AG09319 (cell line): ENCODE data around the gene ZNF687.

Experiments
- DNase-seq: peaks from one replicate; pipeline ENCODE4 v3.0.0-alpha.2; 2010; ENCODE audit warnings: low read depth; ENCODE audit errors: extremely low read depth
- TF ChIP-seq, protein P1 (sequence below): IDR thresholded peaks from 2 replicates; pipeline ENCODE4 v1.5.1; 2011; ENCODE audit warnings: low read depth, mild to moderate bottlenecking, inconsistent platforms, low read length, moderate library complexity

The ZNF687 gene

DNA sequence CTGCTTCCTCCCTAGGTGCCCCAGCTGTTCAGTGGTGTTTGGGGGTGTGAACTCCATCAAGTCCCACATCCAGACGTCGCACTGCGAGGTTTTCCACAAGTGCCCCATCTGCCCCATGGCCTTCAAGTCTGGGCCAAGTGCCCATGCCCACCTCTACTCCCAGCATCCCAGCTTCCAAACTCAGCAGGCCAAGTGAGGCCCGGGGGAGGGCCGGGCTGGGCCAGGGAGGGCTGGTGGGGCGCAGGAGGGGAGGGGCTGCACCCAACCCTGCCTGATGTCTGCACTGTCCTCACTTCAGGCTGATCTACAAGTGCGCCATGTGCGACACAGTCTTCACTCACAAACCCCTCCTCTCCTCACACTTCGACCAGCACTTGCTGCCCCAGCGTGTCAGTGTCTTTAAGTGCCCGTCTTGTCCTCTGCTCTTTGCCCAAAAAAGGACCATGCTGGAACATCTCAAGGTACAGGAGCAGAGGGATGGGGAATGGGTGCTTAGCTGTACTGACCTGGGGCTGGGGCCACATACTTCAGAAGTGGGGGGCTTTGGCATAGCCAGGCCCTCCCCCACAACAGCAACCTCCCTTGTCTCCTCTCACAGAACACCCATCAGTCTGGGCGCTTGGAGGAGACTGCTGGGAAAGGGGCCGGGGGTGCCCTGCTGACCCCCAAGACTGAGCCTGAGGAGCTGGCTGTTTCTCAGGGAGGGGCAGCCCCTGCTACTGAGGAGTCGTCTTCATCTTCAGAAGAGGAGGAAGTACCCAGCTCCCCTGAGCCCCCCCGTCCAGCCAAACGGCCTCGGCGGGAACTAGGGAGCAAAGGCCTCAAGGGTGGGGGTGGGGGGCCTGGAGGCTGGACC is 7.2 kb downstream of the ZNF687 start:
- DNase-seq, result no peak
- TF ChIP-seq, protein P1, sequence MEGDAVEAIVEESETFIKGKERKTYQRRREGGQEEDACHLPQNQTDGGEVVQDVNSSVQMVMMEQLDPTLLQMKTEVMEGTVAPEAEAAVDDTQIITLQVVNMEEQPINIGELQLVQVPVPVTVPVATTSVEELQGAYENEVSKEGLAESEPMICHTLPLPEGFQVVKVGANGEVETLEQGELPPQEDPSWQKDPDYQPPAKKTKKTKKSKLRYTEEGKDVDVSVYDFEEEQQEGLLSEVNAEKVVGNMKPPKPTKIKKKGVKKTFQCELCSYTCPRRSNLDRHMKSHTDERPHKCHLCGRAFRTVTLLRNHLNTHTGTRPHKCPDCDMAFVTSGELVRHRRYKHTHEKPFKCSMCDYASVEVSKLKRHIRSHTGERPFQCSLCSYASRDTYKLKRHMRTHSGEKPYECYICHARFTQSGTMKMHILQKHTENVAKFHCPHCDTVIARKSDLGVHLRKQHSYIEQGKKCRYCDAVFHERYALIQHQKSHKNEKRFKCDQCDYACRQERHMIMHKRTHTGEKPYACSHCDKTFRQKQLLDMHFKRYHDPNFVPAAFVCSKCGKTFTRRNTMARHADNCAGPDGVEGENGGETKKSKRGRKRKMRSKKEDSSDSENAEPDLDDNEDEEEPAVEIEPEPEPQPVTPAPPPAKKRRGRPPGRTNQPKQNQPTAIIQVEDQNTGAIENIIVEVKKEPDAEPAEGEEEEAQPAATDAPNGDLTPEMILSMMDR, result no peak

DNA sequence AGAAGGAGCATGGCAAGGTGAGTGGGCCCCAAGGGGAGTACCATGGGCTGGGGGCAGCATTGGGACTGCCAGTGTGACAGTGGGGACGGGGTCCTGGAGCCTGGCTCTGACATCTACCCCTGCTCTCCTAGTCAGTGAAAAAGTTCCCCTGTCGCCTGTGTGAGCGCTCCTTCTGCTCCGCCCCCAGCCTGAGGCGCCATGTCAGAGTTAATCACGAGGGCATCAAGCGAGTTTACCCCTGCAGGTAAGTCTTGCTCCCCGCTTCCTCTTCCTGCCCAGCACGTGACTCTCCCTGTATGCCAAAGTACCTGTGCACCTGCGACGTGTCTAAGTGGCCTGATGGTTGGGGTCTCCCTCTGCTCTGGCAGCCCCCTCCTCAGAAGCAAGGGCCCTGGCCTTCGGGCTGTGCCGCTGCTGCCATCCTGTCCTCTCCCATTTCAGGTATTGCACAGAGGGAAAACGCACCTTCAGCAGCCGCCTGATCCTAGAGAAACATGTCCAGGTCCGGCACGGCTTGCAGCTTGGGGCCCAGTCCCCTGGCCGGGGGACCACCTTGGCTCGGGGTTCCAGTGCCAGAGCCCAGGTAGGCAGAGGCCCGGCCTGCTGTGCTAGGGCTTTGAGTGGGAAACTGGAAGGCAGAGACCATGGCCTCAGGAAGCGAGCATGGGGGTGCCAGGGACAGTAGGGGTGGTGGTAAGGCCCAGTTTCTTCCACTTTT is 8.1 kb downstream of the ZNF687 start:
- TF ChIP-seq, protein P1, result no peak
- no peak for DNase-seq

DNA sequence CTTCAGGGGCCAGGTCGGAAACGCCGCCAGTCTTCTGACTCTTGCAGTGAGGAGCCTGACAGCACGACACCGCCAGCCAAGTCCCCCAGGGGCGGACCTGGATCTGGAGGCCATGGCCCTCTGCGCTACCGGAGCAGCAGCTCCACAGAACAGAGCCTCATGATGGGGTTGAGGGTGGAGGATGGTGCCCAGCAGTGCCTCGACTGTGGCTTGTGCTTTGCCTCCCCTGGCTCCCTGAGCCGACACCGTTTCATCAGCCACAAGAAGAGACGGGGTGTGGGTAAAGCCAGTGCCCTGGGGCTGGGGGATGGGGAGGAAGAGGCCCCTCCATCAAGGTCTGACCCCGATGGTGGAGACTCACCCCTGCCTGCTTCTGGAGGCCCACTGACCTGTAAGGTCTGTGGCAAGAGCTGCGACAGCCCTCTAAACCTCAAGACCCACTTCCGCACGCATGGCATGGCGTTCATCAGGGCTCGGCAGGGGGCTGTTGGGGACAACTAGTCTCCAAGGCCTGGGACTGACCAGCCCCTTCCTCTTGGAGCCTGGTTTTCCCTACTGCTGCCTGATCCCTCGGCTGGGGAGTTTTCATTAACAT is 8.7 kb downstream of the ZNF687 start:
- DNase-seq, result no peak
- TF ChIP-seq, protein P1, result no peak

DNA sequence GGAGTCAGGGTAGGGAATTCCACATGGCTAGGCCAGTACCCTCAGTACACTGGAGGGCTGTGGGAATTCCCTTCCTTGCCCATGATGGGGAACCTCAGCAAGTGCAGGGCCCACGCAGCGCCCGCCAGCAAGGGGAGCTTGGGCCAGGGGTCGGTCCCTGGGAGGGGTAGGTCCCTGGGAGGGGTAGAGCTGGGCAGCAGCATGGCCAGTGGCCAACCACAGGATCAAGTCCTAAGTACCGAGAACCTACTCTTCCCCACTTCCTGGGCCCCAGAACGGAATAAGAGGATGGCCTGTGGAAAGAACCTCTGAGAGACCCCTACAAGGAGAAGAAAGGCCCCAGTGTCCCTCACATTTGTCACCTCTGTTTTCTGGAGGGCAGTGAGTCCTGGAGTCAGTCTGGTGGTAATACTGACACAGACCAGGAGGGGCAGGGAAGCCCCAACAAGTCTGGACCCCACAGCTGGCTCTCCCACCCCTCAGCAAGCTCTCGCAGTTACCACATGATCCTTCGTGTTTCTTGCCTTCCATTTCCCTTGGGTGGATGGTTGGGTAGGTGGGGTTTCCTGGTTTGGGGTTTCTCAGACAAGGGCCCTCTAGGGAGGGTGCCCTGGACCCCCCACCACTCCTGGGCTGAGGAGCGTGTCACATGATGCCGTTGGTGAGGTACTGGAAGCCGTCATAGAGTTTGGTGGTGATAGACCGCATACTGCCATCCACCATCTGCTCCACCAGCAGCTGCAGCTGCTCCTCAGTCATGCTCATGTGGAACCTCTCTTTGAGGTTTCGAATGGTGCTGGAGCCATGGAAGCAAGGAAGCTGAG is 10.3 kb downstream of the ZNF687 start:
- DNase-seq, result no peak
- TF ChIP-seq, protein P1, result no peak; the same call in 1 of the 2 replicates

DNA sequence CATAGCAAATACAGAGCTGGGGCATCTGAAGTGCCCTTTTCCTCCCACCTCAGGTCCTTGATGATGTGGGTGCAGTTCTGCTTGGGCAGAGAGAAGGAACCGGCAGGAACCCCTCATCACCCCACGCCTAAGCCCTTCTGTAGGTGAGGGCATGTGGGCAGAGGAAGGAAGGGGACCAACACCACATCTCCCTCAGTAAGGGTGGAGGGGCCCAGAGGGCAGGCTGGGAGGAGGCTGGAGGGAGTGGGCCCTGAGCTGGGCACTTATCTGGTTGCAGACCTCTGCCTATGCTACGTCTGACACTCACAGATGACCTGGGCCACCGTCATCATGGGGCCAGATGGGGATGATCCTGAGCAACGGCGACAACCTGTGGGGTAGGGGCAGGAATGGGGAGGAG is 11.0 kb downstream of the ZNF687 start:
- DNase-seq, result no peak
- TF ChIP-seq, protein P1, result no peak

DNA sequence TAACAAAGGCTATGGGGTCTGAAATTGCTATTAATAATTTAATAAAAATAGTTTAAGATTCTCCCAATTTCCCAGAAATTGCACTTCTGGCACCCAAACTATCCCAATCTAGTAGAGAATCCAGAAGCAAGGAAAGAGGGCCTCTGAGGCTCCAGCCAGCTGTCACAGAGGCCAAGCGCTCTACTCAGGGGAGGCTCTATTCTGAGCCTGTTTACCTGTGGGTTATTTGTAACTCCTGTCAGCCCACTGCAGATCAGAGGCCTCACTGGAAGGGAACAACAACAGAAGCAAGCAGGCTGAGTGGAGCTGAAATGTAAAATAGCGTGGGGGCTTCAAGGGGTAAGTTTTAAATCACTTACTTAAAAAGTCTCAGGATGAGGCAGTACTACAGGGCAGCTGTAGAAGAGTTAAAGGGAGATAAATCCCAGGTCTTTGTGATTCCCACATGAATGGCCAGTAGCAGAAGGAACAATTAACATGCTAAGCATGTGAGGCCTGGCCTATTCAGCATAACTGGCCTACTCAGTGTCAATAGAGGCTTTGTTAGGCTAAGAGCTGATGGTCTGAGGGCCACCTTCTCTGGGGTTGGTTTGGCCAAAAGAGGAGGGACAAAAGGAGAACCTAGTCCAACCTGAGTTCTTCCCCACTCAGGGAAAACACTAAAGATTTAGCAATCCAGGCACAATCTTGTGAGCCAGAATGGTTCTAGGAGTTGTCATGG is 12.8 kb downstream of the ZNF687 start:
- TF ChIP-seq, protein P1, result no peak

More for the DNA sequence above, 12.8 kb downstream of the ZNF687 start:
- no peak for DNase-seq
